Measurements from ENCODE around the gene ZNF469.
A peak's percentile ranks its signal among the peaks of the same experiment; 100 is the strongest.
"Not testable (repeated sequence)": the region's sequence is repeated elsewhere in the genome, so short reads cannot be mapped to it uniquely, and the experiment has no call there.

The ZNF469 gene

GRCh38 chr16:88348377-88349152 is 34.2 kb upstream of the ZNF469 start:
- DNase-seq = no peak

GRCh38 chr16:88349153-88349902 is 33.4 kb upstream of the ZNF469 start:
- DNase-seq = no peak

- DNase-seq = no peak
Observed at GRCh38 chr16:88349903-88350900, 32.6 kb upstream of the ZNF469 start.

GRCh38 chr16:88350922-88351321 is 31.8 kb upstream of the ZNF469 start:
- no peak for DNase-seq

- DNase-seq = no peak
Observed at GRCh38 chr16:88351491-88352101, 31.2 kb upstream of the ZNF469 start.

GRCh38 chr16:88352261-88353200 is 30.2 kb upstream of the ZNF469 start:
- no peak for DNase-seq

- no peak for DNase-seq
Observed at GRCh38 chr16:88353232-88353631, 29.5 kb upstream of the ZNF469 start.

- no peak for DNase-seq
Observed at GRCh38 chr16:88353691-88354090, 29.1 kb upstream of the ZNF469 start.

- DNase-seq = no peak
Observed at GRCh38 chr16:88354229-88355092, 28.3 kb upstream of the ZNF469 start.

- DNase-seq = no peak
Observed at GRCh38 chr16:88355093-88355388, 27.7 kb upstream of the ZNF469 start.

- no peak for DNase-seq
Observed at GRCh38 chr16:88355389-88356123, 27.2 kb upstream of the ZNF469 start.

- peak; percentile 18 for DNase-seq
Observed at GRCh38 chr16:88356124-88356726, 26.5 kb upstream of the ZNF469 start.

GRCh38 chr16:88356727-88357199 is 26.0 kb upstream of the ZNF469 start:
- no peak for DNase-seq

- peak; percentile 92 for DNase-seq
Observed at GRCh38 chr16:88357317-88358022, 25.3 kb upstream of the ZNF469 start.

- no peak for DNase-seq
Observed at GRCh38 chr16:88358023-88358420, 24.7 kb upstream of the ZNF469 start.

GRCh38 chr16:88359008-88359407 is 23.8 kb upstream of the ZNF469 start:
- no peak for DNase-seq

- not testable (repeated sequence) for DNase-seq
Observed at GRCh38 chr16:88360401-88360800, 22.4 kb upstream of the ZNF469 start.

- no peak for DNase-seq
Observed at GRCh38 chr16:88360999-88361398, 21.8 kb upstream of the ZNF469 start.

- no peak for DNase-seq
Observed at GRCh38 chr16:88361775-88362174, 21.0 kb upstream of the ZNF469 start.

Measured in fibroblast of skin of right quadriceps (primary cell).